SU-DHL-6 (cell line): Measurements from ENCODE around the gene DGLUCY.

Experiments used
- H2AFZ ChIP-seq: fragments of 200-600 bp; sonication (generic); 2 replicates; pipeline ENCODE4 v1.6.1; 2014; ENCODE audit warnings: low read depth, mild to moderate bottlenecking, moderate library complexity, mixed read lengths, antibody characterized with exemption, low read length; ENCODE audit not compliant: severe bottlenecking
- H3F3A ChIP-seq: fragments of 200-600 bp; shearing (Covaris generic); 2 replicates; pipeline ENCODE4 v1.6.0; 2016; ENCODE audit warnings: antibody characterized with exemption, mild to moderate bottlenecking; ENCODE audit not compliant: insufficient read depth
- H3K27ac ChIP-seq: fragments of 200-600 bp; sonication (generic); 2 replicates; pipeline ENCODE4 v1.5.1; 2016; ENCODE audit warnings: low read depth, mild to moderate bottlenecking, low read length, moderate library complexity, mixed read lengths
- H3K27me3 ChIP-seq: fragments of 200-600 bp; sonication (generic), shearing (Covaris generic); 2 replicates; pipeline ENCODE4 v1.6.0; 2014; ENCODE audit warnings: mild to moderate bottlenecking, low read length
- H3K36me3 ChIP-seq: fragments of 200-600 bp; sonication (generic); 2 replicates; pipeline ENCODE4 v1.6.1; 2014; ENCODE audit warnings: mild to moderate bottlenecking, low read length, mixed read lengths
- H3K4me2 ChIP-seq: fragments of 300-600, 200-600 bp; shearing (Covaris generic), sonication (generic); 2 replicates; pipeline ENCODE4 v1.6.0; 2014; ENCODE audit warnings: low read length, low read depth, mild to moderate bottlenecking; ENCODE audit not compliant: poor library complexity, severe bottlenecking
- H3K4me3 ChIP-seq: fragments of 200-600 bp; sonication (generic); 2 replicates; pipeline ENCODE4 v1.5.1; 2014; ENCODE audit warnings: antibody characterized with exemption, low read length, mild to moderate bottlenecking, mixed read lengths; ENCODE audit not compliant: insufficient read depth, poor library complexity, severe bottlenecking
- H3K79me2 ChIP-seq: fragments of 200-600 bp; sonication (generic); 2 replicates; pipeline ENCODE4 v1.6.1; 2014; ENCODE audit warnings: mild to moderate bottlenecking, low read length, moderate library complexity; ENCODE audit not compliant: insufficient read depth
- H3K9ac ChIP-seq: fragments of 200-600 bp; sonication (generic); 2 replicates; pipeline ENCODE4 v1.7.0; 2014; ENCODE audit warnings: mild to moderate bottlenecking, low read length
- H3K9me2 ChIP-seq: fragments of 200-600 bp; sonication (generic); replicated peaks from 2 replicates; pipeline ENCODE4 v1.6.1; 2014; ENCODE audit warnings: low read length; ENCODE audit not compliant: insufficient read depth
- H3K9me3 ChIP-seq: fragments of 200-600 bp; sonication (generic); 2 replicates; pipeline ENCODE4 v1.6.1; 2014; ENCODE audit warnings: low read length, mixed read lengths; ENCODE audit not compliant: insufficient read depth
- H4K20me1 ChIP-seq: fragments of 200-600 bp; sonication (generic); 2 replicates; pipeline ENCODE4 v1.6.1; 2014; ENCODE audit warnings: low read depth, mild to moderate bottlenecking, antibody characterized with exemption, low read length, moderate library complexity, mixed read lengths
- EZH2phosphoT487 ChIP-seq: fragments of 200-600 bp; sonication (generic), shearing (Covaris generic); conservative IDR thresholded peaks from 2 replicates; pipeline ENCODE4 v1.6.1; 2018; ENCODE audit warnings: mild to moderate bottlenecking, antibody characterized with exemption, low read length, moderate library complexity, mixed read lengths
- TF ChIP-seq, protein P1 (sequence below): fragments of 200-600 bp; sonication (generic); IDR thresholded peaks from one replicate; pipeline ENCODE4 v1.5.1; 2017; ENCODE audit warnings: antibody characterized with exemption, mild to moderate bottlenecking, low read length, moderate library complexity; ENCODE audit not compliant: insufficient read depth, poor library complexity, severe bottlenecking

Gene DGLUCY

DNA sequence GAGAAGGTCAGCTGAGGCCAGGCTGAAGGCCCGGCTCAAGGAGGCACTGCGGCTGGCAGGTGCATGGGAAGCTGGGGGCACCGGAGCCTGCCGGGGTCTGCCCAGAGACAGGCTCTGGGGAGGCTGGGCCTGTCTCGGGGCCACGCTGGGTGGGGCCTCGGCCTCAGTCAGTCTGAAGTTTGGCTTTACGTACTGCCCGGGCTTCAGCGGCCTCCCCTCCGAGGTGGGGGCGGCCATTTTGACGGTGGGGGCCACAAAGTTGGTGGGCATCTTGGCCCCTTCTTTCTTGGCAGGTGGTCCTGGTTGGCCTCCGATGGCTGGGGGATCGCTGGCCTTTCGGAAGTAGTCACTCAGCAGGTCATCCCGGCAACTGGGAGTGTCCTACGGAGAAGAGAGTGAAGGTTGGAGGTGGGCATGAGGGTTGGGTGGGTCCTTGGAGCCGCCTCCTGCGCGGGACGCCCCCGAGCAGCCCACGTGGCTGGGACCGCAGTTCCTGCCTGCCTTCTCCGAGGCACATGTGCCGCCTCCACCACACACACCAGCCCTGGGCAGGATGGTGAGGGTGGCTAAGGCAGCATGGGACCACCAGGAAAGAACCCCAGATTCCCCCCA, 159.5 kb downstream of the DGLUCY start:
- Histone ChIP-seq H3K79me2 (no peaks in the 10 kb centered on the region), H2AFZ (no peak overlapping the region), H3F3A (0 out of 2 replicates have a peak, but pooled peaks cover 5% of the 10 kb centered on the region), H3K36me3 (peaks cover 17% of the 10 kb centered on the region), H3K27ac (no peak overlapping the region), H3K9me2 (no peaks in the 10 kb centered on the region), H3K4me2 (no peak overlapping the region), H3K27me3 (no peaks in the 10 kb centered on the region), H3K9me3 (no peaks in the 10 kb centered on the region), H3K4me3 (no peak overlapping the region), H4K20me1 (no peaks in the 10 kb centered on the region), H3K9ac (no peak overlapping the region)
- TF ChIP-seq, protein P1, sequence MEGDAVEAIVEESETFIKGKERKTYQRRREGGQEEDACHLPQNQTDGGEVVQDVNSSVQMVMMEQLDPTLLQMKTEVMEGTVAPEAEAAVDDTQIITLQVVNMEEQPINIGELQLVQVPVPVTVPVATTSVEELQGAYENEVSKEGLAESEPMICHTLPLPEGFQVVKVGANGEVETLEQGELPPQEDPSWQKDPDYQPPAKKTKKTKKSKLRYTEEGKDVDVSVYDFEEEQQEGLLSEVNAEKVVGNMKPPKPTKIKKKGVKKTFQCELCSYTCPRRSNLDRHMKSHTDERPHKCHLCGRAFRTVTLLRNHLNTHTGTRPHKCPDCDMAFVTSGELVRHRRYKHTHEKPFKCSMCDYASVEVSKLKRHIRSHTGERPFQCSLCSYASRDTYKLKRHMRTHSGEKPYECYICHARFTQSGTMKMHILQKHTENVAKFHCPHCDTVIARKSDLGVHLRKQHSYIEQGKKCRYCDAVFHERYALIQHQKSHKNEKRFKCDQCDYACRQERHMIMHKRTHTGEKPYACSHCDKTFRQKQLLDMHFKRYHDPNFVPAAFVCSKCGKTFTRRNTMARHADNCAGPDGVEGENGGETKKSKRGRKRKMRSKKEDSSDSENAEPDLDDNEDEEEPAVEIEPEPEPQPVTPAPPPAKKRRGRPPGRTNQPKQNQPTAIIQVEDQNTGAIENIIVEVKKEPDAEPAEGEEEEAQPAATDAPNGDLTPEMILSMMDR: no peak
- TF ChIP-seq EZH2phosphoT487: no peak

DNA sequence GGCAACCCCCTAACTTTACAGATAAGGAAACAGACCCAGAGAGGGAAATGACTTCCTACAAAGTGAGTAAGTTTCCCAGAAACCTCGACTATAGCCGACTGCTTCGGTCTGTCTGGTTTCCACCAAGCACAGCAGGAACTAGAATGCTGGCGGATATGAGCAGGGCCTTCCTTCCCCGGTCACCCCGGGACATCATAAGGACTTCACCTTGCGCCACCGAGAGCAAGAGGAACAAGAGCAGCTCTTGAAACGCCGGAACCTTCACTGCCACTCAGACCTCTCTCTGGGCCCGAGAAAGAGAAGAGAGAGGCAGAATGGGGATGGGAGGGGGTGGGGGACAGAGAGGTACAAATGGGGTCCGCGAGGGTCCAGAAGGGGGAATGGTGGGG, 160.0 kb downstream of the DGLUCY start:
- Histone ChIP-seq H3K9me3 (no peaks in the 10 kb centered on the region), H3K27me3 (no peaks in the 10 kb centered on the region), H3K9me2 (no peaks in the 10 kb centered on the region), H3K4me2 (no peak overlapping the region), H3K27ac (no peak overlapping the region), H4K20me1 (no peaks in the 10 kb centered on the region), H3K36me3 (peaks cover 20% of the 10 kb centered on the region), H3F3A (0 out of 2 replicates have a peak, but pooled peaks cover 5% of the 10 kb centered on the region), H3K79me2 (no peaks in the 10 kb centered on the region), H3K9ac (no peak overlapping the region), H3K4me3 (no peak overlapping the region), H2AFZ (no peak overlapping the region)
- no peak for TF ChIP-seq EZH2phosphoT487
- TF ChIP-seq, protein P1: no peak

DNA sequence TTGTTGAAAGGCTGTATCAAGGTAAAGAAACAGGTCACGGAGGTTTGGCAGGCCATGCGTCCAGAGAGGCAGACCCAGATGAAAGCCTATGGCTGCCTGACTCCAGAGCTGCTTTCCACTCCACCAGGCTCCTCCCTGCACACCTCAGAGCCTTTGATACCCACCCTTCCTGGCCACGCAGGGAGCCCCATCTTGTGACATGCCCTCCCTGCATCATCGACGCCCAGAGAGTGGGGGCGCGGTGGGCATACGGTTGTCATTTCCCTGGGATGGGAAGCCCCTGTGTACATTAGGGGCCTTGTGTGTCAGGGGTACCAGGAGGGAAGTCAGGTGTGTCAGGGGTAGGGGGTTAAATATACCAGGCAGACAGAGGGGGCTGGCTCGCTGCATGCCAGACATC, 160.9 kb downstream of the DGLUCY start:
- Histone ChIP-seq H3K79me2 (no peaks in the 10 kb centered on the region), H3K27me3 (no peaks in the 10 kb centered on the region), H3K9ac (no peak overlapping the region), H3F3A (0 out of 2 replicates have a peak, but pooled peaks cover 5% of the 10 kb centered on the region), H3K27ac (no peak overlapping the region), H3K4me2 (no peak overlapping the region), H3K9me2 (no peaks in the 10 kb centered on the region), H2AFZ (no peak overlapping the region), H3K4me3 (no peak overlapping the region), H3K9me3 (no peaks in the 10 kb centered on the region), H3K36me3 (peaks cover 20% of the 10 kb centered on the region), H4K20me1 (no peaks in the 10 kb centered on the region)
- no peak for TF ChIP-seq EZH2phosphoT487
- TF ChIP-seq, protein P1: no peak
